Karpas-422 (cell line): Measurements from ENCODE around the gene ZNF580. TPM values are rescaled to one million over a fixed set of nuclear protein-coding genes. Genes with fewer than 3 reads are reported as not detected.

Experiments used
- DNase-seq: peaks from one replicate; pipeline ENCODE4 v3.0.0-alpha.2; 2015
- H2AFZ ChIP-seq: fragments of 200-600 bp; sonication (generic); 2 replicates; pipeline ENCODE4 v1.6.1; 2014; ENCODE audit warnings: antibody characterized with exemption, low read length, mixed read lengths
- H3K27ac ChIP-seq: fragments of 200-600 bp; sonication (generic); 2 replicates; pipeline ENCODE4 v1.5.1; 2014; ENCODE audit warnings: mild to moderate bottlenecking, low read length, moderate library complexity
- H3K27me3 ChIP-seq: fragments of 200-600 bp; sonication (generic); 2 replicates; pipeline ENCODE4 v1.6.1; 2014; ENCODE audit warnings: low read length, mixed read lengths
- H3K36me3 ChIP-seq: fragments of 200-600 bp; sonication (generic); 2 replicates; pipeline ENCODE4 v1.6.1; 2014; ENCODE audit warnings: low read length, mixed read lengths; ENCODE audit not compliant: insufficient read depth
- H3K4me1 ChIP-seq: fragments of 200-600 bp; sonication (generic); 2 replicates; pipeline ENCODE4 v1.6.1; 2014; ENCODE audit warnings: mild to moderate bottlenecking, low read length, mixed read lengths
- H3K4me2 ChIP-seq: fragments of 200-600 bp; sonication (generic); 2 replicates; pipeline ENCODE4 v1.6.1; 2014; ENCODE audit warnings: low read length, low read depth, mild to moderate bottlenecking; ENCODE audit not compliant: poor library complexity, severe bottlenecking
- H3K4me3 ChIP-seq: fragments of 200-600 bp; sonication (generic); 2 replicates; pipeline ENCODE4 v1.5.1; 2014; ENCODE audit warnings: mild to moderate bottlenecking, antibody characterized with exemption, low read length, mixed read lengths
- H3K79me2 ChIP-seq: fragments of 200-600 bp; sonication (generic); 2 replicates; pipeline ENCODE4 v1.6.1; 2014; ENCODE audit warnings: mild to moderate bottlenecking, low read length, mixed read lengths
- H3K9ac ChIP-seq: fragments of 200-600 bp; sonication (generic); 2 replicates; pipeline ENCODE4 v1.6.0; 2014; ENCODE audit warnings: low read length
- H3K9me2 ChIP-seq: fragments of 200-600 bp; sonication (generic), shearing (Covaris generic); replicated peaks from 2 replicates; pipeline ENCODE4 v1.6.0; 2014; ENCODE audit warnings: mild to moderate bottlenecking, low read length, moderate library complexity; ENCODE audit not compliant: insufficient read depth
- H3K9me3 ChIP-seq: fragments of 300-700, 200-600 bp; sonication (generic); 2 replicates; pipeline ENCODE4 v1.6.1; 2014; ENCODE audit warnings: low read length, mixed read lengths
- H4K20me1 ChIP-seq: fragments of 200-600 bp; sonication (generic); 2 replicates; pipeline ENCODE4 v1.6.1; 2014; ENCODE audit warnings: mild to moderate bottlenecking, antibody characterized with exemption, low read length, low read depth; ENCODE audit not compliant: insufficient read depth
- total RNA-seq: library from RNA; depleted of rRNA; stranded (reverse); fragments of >200 nt; shearing (Covaris generic); gene quantifications from 2 replicates; pipeline ENCODE4 v1.2.3, GENCODE V29; 2014; ENCODE audit warnings: low replicate concordance

ZNF580 gene
- total RNA-seq, 1 experiment from 2014 or later, result 47.5 TPM

DNA sequence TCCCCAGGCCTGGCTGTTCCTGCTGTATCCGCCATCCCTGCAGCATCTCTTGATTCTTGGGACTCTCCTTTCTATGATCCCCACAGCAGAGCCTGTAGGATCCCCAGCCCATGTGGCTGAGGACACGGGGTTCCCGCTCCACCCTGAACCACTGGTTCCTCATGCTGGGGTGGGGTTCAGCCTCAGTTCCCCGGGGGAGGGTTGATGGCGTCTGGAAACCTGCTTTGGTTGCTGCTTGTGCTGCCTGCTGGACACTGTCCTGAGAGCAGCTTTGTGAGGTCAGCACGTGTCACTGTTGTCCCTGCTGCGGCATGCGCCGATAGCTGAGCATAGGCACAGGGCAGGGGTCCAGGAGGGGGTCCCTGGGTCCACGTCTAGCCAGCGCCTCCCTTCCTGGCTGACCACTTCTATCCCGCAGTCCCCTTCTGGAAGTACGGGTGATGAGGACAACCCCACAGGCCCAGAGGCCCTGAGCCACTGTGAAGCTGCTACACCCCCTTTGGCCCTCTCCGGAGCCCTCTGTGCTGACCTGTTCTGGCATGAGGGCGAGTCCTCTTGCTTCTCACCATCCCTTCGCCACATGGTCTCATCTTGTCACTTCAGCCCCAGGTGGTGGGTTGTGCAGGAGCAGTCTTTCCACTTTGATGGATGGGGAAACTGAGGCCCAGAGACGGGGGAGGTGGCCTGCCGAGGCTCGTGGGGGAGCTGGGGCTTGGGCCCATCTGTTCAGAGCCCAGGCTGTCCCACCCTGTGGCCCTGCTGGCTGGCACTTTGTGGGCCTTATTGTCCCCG is 39.7 kb downstream of the ZNF580 start:
- peaks cover 55% of the 10 kb centered on the region for H4K20me1 ChIP-seq
- H3K9me3 ChIP-seq, result no peaks in the 10 kb centered on the region
- peaks cover 36% of the 10 kb centered on the region; the same call in 1 of the 2 replicates for H3K36me3 ChIP-seq
- H3K79me2 ChIP-seq, result peaks cover 94% of the 10 kb centered on the region
- H2AFZ ChIP-seq, result no peak overlapping the region
- no peak overlapping the region for H3K27ac ChIP-seq
- no peak overlapping the region for H3K9ac ChIP-seq
- DNase-seq, result no peak
- no peaks in the 10 kb centered on the region for H3K27me3 ChIP-seq
- H3K4me1 ChIP-seq, result peaks cover 34% of the 10 kb centered on the region
- H3K4me3 ChIP-seq, result no peak overlapping the region
- H3K9me2 ChIP-seq, result no peaks in the 10 kb centered on the region
- H3K4me2 ChIP-seq, result no peak overlapping the region

DNA sequence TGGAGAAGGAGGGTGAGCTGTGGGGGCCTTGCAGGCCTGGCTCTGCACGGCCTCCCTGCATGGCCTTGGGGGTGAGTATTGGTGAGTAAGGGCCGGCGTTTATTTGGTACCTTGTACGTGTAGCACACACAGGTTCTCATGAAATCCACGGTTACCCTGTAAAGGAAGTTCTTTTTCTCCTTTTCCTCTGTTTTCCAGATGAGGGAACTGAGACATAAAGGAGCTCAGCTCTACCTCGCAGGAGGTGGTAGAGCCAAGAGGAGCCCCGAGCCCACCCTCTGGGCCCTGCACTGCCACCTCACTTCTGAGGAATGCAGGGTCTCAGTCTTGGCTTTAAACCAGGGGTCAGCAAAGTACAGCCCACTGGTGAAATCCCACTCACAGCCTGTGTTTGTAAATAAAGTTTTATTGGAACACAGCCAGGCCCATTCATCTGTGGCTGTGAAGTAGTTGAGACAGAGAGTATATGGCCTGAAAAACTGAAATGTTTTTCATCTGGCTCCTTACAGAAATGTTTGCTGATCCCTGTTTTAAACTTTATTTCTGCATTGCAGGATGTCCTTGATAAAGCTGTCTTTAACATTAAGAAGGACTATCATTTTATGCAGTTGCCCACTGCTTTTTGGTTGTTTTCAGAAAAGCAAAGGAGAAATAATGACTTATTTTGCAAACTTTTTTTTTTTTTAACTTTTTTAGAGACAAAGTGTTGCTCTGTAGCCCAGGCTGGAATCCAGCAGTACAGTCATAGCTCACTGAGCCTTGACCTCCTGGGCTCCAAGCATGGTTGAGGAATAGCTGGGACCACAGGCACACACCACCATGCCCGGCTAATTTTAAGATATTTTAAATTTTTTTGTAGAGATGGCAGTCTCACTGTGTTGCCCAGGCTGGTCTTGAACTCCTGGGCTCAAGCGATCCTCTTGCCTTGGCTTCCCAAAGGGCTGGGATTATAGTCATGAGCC is 40.6 kb downstream of the ZNF580 start:
- no peak overlapping the region for H3K4me3 ChIP-seq
- peaks cover 94% of the 10 kb centered on the region for H3K79me2 ChIP-seq
- no peak for DNase-seq
- H3K4me1 ChIP-seq, result peaks cover 28% of the 10 kb centered on the region
- H3K9ac ChIP-seq, result no peak overlapping the region
- no peaks in the 10 kb centered on the region for H3K9me2 ChIP-seq
- peaks cover 36% of the 10 kb centered on the region; the same call in 1 of the 2 replicates for H3K36me3 ChIP-seq
- H2AFZ ChIP-seq, result no peak overlapping the region
- no peaks in the 10 kb centered on the region for H3K27me3 ChIP-seq
- peaks cover 52% of the 10 kb centered on the region for H4K20me1 ChIP-seq
- H3K4me2 ChIP-seq, result no peak overlapping the region
- H3K9me3 ChIP-seq, result no peaks in the 10 kb centered on the region
- no peak overlapping the region for H3K27ac ChIP-seq

DNA sequence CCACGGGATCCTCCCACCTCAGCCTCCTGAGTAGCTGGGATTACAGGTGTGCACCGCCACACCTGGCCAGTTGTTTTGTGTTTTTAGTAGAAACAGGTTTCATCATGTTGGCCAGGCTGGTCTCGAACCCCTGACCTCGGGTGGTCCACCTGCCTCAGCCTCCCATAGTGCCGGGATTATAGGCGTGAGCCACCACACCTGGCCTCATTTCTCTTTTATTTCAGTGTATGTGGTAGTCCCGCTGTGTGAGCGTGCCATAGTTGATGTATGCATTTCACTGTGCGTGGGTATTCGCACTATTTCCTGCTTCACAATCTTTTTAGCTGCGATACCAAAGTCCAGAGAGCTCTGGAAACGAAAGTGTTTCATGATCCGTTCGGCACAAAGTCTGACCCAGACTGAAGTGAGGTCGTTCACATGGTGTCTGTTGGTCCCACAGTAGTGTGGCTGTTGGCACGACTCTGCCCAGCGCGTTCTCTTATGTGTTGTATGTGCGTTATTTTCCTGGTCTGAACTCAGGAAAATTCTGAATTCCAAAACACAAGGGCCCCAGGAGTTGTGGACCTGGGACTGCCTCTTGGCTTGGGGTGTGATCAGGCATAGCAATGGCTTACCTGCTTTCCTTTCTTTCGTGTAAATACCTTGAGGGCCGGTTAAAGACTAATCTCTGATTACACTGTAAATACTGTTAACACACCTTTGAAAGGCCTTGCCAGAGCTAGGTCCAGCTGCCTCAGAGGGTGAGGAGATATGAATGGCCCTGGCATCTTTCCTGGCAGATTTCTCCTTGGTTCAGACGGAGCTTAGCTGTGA is 42.9 kb downstream of the ZNF580 start:
- Histone ChIP-seq H3K79me2 (peaks cover 88% of the 10 kb centered on the region), H3K36me3 (peaks cover 38% of the 10 kb centered on the region)

DNA sequence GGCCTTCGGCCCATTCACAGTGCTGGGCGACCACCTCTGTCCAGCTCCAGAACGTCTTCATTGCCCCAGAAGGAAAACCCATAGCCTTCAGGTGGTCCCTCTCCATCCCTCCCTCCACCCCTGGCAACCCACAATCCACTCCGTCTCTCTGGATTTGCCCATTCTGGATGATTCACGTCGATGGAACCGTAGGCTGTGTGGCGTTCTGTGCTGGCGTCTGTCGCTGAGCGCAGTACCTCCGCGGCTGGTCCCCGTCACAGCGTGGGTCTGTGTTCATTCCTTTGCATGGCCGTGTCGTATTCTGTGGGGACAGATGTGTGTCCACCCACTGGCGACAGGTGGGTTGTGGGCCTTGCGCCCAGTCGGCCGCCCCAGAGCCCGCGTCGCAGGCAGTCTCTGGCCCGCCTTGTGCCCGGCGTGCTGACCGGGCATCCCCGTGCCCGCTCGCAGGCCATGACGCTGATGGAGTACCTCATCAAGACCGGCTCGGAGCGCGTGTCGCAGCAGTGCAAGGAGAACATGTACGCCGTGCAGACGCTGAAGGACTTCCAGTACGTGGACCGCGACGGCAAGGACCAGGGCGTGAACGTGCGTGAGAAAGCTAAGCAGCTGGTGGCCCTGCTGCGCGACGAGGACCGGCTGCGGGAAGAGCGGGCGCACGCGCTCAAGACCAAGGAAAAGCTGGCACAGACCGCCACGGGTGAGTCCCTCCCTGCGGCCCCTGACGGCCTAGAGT is 44.3 kb downstream of the ZNF580 start:
- Histone ChIP-seq H4K20me1 (peaks cover 66% of the 10 kb centered on the region), H3K4me2 (no peak overlapping the region), H3K9me3 (no peaks in the 10 kb centered on the region), H2AFZ (no peak overlapping the region), H3K4me3 (no peak overlapping the region), H3K4me1 (no peaks in the 10 kb centered on the region), H3K27ac (no peak overlapping the region), H3K36me3 (peaks cover 29% of the 10 kb centered on the region), H3K9me2 (no peaks in the 10 kb centered on the region), H3K27me3 (no peaks in the 10 kb centered on the region), H3K79me2 (peaks cover 73% of the 10 kb centered on the region), H3K9ac (no peak overlapping the region)
- no peak for DNase-seq

More for the DNA sequence above, 42.9 kb downstream of the ZNF580 start:
- Histone ChIP-seq H2AFZ (no peak overlapping the region), H3K27me3 (no peaks in the 10 kb centered on the region), H3K4me2 (no peak overlapping the region), H3K9ac (no peak overlapping the region), H3K9me3 (no peaks in the 10 kb centered on the region), H4K20me1 (peaks cover 70% of the 10 kb centered on the region), H3K9me2 (no peaks in the 10 kb centered on the region), H3K4me1 (peaks cover 5% of the 10 kb centered on the region), H3K4me3 (no peak overlapping the region), H3K27ac (no peak overlapping the region)
- DNase-seq, result no peak

DNA sequence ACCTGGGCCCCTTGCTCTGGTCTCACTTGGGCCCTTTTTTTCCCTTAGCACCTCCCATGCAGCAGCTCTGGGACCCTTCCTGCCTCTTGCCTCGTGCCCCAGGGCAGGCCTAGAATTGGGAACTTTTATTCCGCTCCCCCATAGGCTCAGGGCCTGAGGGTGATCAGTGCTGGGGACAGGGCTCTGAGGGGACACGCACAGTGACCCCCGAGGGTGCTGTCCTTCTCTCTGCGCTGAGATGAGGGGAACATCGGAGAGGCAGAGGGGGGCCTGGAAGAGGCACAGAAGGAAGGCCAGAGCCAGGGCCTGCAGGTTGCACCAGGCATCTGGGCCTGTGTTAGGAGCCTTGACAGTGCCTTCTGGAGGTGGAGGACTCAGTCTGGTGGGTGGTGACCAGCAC is 45.0 kb downstream of the ZNF580 start:
- Histone ChIP-seq H3K27ac (no peak overlapping the region), H4K20me1 (peaks cover 65% of the 10 kb centered on the region), H3K4me3 (no peak overlapping the region), H3K27me3 (no peaks in the 10 kb centered on the region), H3K9ac (no peak overlapping the region), H3K9me3 (no peaks in the 10 kb centered on the region), H3K9me2 (no peaks in the 10 kb centered on the region), H3K4me2 (no peak overlapping the region), H3K4me1 (no peaks in the 10 kb centered on the region), H3K79me2 (peaks cover 67% of the 10 kb centered on the region), H3K36me3 (peaks cover 29% of the 10 kb centered on the region), H2AFZ (no peak overlapping the region)
- no peak for DNase-seq

DNA sequence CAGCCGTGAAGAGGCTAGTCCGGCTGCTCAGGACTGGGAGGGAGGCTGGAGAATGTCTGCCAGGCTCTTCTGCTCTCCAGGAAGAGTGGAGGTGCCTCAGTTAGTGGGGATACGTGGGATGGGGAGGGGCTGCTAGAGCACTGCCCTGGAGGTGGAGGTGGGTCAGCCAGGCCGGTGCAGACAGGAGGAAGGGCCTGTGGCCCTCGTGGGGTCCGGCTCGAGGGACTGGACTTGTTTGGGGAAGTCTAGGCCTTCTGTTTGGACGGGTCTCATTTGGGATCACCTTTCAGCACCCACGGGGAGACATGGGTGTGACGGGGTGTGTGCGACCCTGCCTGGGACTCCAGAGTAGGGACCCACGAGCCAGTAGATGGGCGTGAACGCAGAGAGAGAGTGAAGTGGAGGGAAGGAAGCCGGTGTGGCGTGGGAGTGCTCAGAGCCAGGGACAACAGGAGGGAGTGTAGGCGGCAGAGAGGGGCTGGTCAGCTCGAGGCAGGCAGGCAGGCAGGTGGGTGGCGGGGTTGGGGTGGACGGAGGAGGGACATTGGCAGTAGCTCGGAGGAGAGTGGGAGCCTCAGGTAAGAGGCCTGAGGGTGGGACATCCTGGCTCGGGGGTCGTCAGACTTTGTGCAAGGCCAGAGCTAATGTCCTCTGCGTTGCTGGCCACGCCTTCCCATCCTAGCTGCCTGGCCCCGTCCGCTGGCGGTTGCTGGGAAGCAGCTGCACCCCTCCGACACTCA is 45.7 kb downstream of the ZNF580 start:
- Histone ChIP-seq H3K27ac (no peak overlapping the region), H3K36me3 (peaks cover 25% of the 10 kb centered on the region), H3K9me2 (no peaks in the 10 kb centered on the region), H3K9me3 (no peaks in the 10 kb centered on the region), H3K9ac (no peak overlapping the region), H3K27me3 (no peaks in the 10 kb centered on the region), H3K4me3 (no peak overlapping the region), H3K4me1 (no peaks in the 10 kb centered on the region), H3K79me2 (peaks cover 60% of the 10 kb centered on the region), H2AFZ (no peak overlapping the region), H4K20me1 (peaks cover 58% of the 10 kb centered on the region), H3K4me2 (no peak overlapping the region)
- DNase-seq, result no peak
